Mesothelial cell of epicardium (in vitro differentiated cells): ENCODE results near the gene TP53TG5. TPM values are rescaled to one million over a fixed set of nuclear protein-coding genes. Genes with fewer than 3 reads are reported as not detected.

Experiments
- DNase-seq, 2 experiments: peaks; one replicate each; pipeline ENCODE4 v3.0.0; 2021; ENCODE audit warnings: low spot score in 2 of 2; ENCODE audit not compliant: unreplicated experiment in 2 of 2
- H3K27ac Mint-ChIP-seq: 2 replicates; pipeline ENCODE4 v1.8.0; 2021; ENCODE audit warnings: mixed read lengths
- H3K27me3 Mint-ChIP-seq: 2 replicates; pipeline ENCODE4 v1.8.0; 2021; ENCODE audit warnings: low read depth, mixed read lengths
- H3K36me3 Mint-ChIP-seq: 2 replicates; pipeline ENCODE4 v1.8.0; 2021; ENCODE audit warnings: mixed read lengths
- H3K4me1 Mint-ChIP-seq: 2 replicates; pipeline ENCODE4 v1.8.0; 2021; ENCODE audit warnings: mixed read lengths
- H3K4me3 Mint-ChIP-seq: 2 replicates; pipeline ENCODE4 v1.8.0; 2021; ENCODE audit warnings: mild to moderate bottlenecking, moderate library complexity, mixed read lengths
- H3K9me3 Mint-ChIP-seq: 2 replicates; pipeline ENCODE4 v1.8.0; 2021; ENCODE audit warnings: mixed read lengths
- total RNA-seq: library from RNA; stranded (reverse); gene quantifications from 3 replicates; pipeline ENCODE4 v1.2.1, GENCODE V29; 2021
- TF ChIP-seq, protein P1 (sequence below): fragments of 200-600 bp; sonication (generic); IDR thresholded peaks from one replicate; pipeline ENCODE4 v1.5.0; 2021; ENCODE audit warnings: antibody characterized with exemption; ENCODE audit not compliant: unreplicated experiment

TP53TG5 gene
- total RNA-seq, 1 donor from 2014 or later = not detected

DNA sequence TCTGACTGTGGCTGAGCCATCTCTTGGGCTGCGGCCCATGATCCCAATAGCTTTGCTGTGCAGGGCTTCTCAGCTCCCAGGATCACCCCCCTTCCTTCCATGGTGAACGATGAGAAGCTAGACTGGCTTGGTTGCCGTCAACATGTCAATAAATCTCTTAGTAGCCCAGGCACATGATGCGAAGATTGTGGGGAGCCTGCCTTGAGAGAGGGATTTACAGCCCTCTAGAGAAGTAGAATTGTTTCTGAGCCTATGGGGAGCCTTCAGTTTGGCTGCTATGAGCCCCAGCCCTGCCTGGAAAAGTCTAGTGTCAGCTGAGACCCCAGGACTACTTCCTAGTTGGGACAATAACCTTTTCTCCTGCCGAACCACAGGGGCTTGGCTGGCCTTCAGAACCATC, 34.5 kb upstream of the TP53TG5 start:
- H3K4me3 Mint-ChIP-seq = no peak overlapping the region
- TF ChIP-seq, protein P1, sequence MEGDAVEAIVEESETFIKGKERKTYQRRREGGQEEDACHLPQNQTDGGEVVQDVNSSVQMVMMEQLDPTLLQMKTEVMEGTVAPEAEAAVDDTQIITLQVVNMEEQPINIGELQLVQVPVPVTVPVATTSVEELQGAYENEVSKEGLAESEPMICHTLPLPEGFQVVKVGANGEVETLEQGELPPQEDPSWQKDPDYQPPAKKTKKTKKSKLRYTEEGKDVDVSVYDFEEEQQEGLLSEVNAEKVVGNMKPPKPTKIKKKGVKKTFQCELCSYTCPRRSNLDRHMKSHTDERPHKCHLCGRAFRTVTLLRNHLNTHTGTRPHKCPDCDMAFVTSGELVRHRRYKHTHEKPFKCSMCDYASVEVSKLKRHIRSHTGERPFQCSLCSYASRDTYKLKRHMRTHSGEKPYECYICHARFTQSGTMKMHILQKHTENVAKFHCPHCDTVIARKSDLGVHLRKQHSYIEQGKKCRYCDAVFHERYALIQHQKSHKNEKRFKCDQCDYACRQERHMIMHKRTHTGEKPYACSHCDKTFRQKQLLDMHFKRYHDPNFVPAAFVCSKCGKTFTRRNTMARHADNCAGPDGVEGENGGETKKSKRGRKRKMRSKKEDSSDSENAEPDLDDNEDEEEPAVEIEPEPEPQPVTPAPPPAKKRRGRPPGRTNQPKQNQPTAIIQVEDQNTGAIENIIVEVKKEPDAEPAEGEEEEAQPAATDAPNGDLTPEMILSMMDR = no peak

DNA sequence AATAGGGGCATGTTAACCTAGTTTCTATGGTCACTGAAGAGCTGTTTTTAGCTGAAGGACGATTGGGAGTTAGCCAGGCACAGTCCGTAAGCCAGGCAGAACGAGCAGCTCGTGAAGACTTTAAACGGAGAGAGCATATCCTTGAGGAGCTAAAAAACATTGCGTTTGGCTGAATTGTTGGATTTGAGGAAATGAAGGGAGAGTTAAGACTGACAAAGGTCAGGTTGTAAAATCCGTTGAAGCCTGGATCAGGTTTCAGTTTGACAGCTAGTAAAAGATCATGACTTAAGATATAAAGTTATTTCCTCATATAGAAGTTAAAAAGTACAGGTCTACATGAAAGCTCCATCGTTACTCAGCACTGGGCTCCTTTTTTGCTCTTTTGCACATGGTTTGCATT, 32.8 kb upstream of the TP53TG5 start:
- TF ChIP-seq, protein P1 = no peak
- H3K9me3 Mint-ChIP-seq = no peaks in the 10 kb centered on the region
- H3K4me1 Mint-ChIP-seq = peaks cover 18% of the 10 kb centered on the region
- no peak for DNase-seq
- H3K27ac Mint-ChIP-seq = no peak overlapping the region
- peaks cover 5% of the 10 kb centered on the region for H3K36me3 Mint-ChIP-seq
- no peak overlapping the region for H3K4me3 Mint-ChIP-seq
- H3K27me3 Mint-ChIP-seq = peaks cover 22% of the 10 kb centered on the region

More for the DNA sequence above, 34.5 kb upstream of the TP53TG5 start:
- no peak for DNase-seq
- Mint-ChIP-seq H3K27ac (no peak overlapping the region), H3K27me3 (peaks cover 10% of the 10 kb centered on the region), H3K36me3 (peaks cover 5% of the 10 kb centered on the region), H3K9me3 (no peaks in the 10 kb centered on the region), H3K4me1 (peaks cover 20% of the 10 kb centered on the region)

DNA sequence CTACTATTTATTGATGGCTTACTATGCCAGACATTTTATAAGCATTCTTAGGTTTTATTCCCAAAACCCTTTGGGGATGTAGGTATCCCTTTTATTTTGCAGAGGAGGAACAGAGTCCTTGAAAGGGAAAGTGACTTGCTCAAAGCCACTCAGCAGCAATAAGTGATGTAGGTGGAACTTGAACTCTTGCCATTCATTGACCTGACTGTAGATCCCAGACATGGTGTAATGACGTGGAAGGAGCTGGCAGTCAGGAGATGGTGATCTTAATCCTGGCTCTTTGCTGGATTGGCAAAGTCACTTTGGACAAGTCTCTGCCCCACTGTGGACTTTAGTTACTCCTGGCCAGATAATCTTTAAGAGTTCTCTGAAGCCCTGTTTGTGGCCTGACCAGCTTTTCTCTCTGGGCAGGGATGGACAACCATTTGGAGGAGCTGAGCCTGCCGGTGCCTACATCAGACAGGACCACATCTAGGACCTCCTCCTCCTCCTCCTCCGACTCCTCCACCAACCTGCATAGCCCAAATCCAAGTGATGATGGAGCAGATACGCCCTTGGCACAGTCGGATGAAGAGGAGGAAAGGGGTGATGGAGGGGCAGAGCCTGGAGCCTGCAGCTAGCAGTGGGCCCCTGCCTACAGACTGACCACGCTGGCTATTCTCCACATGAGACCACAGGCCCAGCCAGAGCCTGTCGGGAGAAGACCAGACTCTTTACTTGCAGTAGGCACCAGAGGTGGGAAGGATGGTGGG, 31.6 kb upstream of the TP53TG5 start:
- Mint-ChIP-seq H3K4me1 (peaks cover 11% of the 10 kb centered on the region), H3K27me3 (peaks cover 32% of the 10 kb centered on the region), H3K27ac (no peak overlapping the region), H3K4me3 (no peak overlapping the region), H3K36me3 (peaks cover 5% of the 10 kb centered on the region), H3K9me3 (no peaks in the 10 kb centered on the region)
- TF ChIP-seq, protein P1 = no peak
- DNase-seq = no peak

DNA sequence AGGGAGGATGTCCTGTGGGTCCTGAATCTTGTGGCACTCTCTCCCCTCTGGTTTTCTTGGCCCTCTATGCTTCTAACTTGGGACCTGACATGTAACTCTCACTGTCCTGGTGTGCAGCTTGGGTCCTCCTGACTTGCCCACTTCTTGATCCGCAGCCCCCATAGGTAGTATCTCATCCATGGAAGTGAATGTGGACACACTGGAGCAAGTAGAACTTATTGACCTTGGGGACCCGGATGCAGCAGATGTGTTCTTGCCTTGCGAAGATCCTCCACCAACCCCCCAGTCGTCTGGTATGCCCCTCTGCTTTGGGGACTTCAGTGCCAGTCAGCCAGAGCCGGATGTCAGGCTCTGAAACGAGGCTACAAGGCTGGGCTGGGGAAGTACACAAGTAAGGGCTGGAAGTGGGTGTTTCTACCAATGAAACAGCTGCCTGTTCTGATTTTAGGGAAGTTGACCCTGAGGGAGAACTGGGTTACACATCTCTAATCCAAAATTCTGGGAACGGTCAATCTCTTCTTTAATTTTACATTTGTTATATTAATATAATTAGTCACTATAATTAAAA, 30.6 kb upstream of the TP53TG5 start:
- Mint-ChIP-seq H3K36me3 (peaks cover 5% of the 10 kb centered on the region), H3K27ac (no peak overlapping the region), H3K4me1 (peaks cover 12% of the 10 kb centered on the region), H3K4me3 (peak overlapping the region; percentile 26), H3K9me3 (no peaks in the 10 kb centered on the region), H3K27me3 (peaks cover 40% of the 10 kb centered on the region)
- TF ChIP-seq, protein P1 = no peak
- no peak for DNase-seq

DNA sequence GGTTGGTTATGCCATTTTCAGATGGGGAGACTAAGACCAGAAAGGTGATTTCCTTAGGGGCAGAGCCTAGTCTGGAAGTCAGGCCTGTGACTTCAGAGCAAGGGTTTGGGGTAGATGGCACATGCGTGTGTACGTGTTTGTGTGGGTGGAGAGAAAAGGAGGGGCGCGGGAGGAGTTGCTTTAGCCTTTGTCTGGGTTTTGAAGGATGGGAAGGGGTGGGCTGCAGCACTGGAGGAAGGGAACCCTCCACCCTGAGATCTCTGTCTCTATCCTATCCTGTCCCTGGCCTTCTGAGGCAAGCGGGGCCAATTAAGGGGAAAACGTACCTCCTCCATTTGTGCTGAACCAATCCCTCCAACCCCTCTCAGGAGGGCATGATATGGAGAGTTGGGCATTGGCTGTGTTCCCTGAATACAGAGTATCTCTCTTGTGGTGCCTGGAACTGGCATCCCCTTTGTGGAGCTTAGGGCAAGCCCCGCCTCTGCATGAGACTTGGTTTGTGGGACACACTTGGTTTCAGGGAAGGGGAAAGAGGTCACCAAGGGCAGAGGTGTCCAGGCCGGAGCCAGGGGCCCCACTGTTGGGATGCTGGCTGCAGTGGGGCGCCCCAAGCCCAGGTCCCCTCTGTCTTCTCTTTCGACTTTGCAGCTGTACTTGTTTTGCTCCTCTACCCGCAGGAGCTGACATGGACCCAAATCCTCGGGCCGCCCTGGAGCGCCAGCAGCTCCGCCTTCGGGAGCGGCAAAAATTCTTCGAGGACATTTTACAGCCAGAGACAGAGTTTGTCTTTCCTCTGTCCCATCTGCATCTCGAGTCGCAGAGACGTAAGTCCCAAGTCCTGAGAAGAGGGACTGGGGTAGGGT, 29.9 kb upstream of the TP53TG5 start, which contains the start of gene DBNDD2:
DBNDD2 (plus strand) TSS at position 507 of the 863 bp plus-strand sequence; CDS start at position 686, 179 bp downstream.
- Mint-ChIP-seq H3K9me3 (no peaks in the 10 kb centered on the region), H3K27me3 (peaks cover 45% of the 10 kb centered on the region), H3K36me3 (peaks cover 5% of the 10 kb centered on the region), H3K4me1 (peaks cover 12% of the 10 kb centered on the region), H3K4me3 (peak within 1 kb of the TSS; percentile 79), H3K27ac (peak within 1 kb of the TSS; percentile 47)
- no peak for DNase-seq
- TF ChIP-seq, protein P1 = no peak
